HCT116 (cell line): ENCODE measurements around the gene CD1C.
"Not testable (repeated sequence)": the region's sequence is repeated elsewhere in the genome, so short reads cannot be mapped to it uniquely, and the experiment has no call there.

ENCODE experiments used
- RAD21 ChIP-seq: IDR thresholded peaks from 2 replicates; pipeline ENCODE4 v1.6.1; 2012; ENCODE audit warnings: low read depth, mild to moderate bottlenecking
- TF ChIP-seq, protein P1 (sequence below), 3 experiments: fragments of 200-600 bp in 1 of 3; sonication (generic) in 1 of 3; IDR thresholded peaks in 2 of 3; conservative IDR thresholded peaks in 1 of 3; 2 replicates each; pipeline ENCODE4 v1.5.1; 2012 to 2017; ENCODE audit warnings: low read depth in 2 of 3, low read length in 2 of 3, antibody characterized with exemption in 1 of 3, borderline replicate concordance in 1 of 3, control low read depth in 1 of 3, mild to moderate bottlenecking in 1 of 3, mixed read lengths in 1 of 3, mixed run types in 1 of 3, moderate library complexity in 1 of 3; ENCODE audit not compliant: insufficient read depth in 1 of 3

DNA sequence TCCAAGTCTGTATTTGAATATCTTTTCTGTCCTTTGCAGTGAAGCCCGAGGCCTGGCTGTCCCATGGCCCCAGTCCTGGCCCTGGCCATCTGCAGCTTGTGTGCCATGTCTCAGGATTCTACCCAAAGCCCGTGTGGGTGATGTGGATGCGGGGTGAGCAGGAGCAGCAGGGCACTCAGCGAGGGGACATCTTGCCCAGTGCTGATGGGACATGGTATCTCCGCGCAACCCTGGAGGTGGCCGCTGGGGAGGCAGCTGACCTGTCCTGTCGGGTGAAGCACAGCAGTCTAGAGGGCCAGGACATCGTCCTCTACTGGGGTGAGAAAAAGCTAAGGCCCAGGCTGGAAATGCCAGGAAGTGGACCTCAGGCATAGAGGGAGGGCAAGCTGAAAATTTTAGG lies 33.0 kb upstream of the CD1C start:
- not testable (repeated sequence) for TF ChIP-seq RAD21
- TF ChIP-seq, protein P1, sequence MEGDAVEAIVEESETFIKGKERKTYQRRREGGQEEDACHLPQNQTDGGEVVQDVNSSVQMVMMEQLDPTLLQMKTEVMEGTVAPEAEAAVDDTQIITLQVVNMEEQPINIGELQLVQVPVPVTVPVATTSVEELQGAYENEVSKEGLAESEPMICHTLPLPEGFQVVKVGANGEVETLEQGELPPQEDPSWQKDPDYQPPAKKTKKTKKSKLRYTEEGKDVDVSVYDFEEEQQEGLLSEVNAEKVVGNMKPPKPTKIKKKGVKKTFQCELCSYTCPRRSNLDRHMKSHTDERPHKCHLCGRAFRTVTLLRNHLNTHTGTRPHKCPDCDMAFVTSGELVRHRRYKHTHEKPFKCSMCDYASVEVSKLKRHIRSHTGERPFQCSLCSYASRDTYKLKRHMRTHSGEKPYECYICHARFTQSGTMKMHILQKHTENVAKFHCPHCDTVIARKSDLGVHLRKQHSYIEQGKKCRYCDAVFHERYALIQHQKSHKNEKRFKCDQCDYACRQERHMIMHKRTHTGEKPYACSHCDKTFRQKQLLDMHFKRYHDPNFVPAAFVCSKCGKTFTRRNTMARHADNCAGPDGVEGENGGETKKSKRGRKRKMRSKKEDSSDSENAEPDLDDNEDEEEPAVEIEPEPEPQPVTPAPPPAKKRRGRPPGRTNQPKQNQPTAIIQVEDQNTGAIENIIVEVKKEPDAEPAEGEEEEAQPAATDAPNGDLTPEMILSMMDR (IDR thresholded peaks at IDR 0.05 in 2 of 3, conservative IDR thresholded peaks at IDR 0.05 in 1 of 3; ENCODE audit: borderline replicate concordance in 1 of 3, insufficient read depth in 1 of 3, low read depth in 2 of 3, low read length in 2 of 3), result not testable (repeated sequence)
